GM10847 (cell line): ENCODE data around the gene TAC4.

Source experiments
- POLR2A ChIP-seq: IDR thresholded peaks from 2 replicates; pipeline ENCODE4 v1.6.1; 2011; ENCODE audit not compliant: insufficient read length; ENCODE audit errors: extremely low read depth

Gene TAC4

GRCh38 chr17:49848019-49848473, at the start of gene TAC4:
Gene TAC4 (minus strand): TSS chr17:49848069. CDS start chr17:49848017, 52 bp downstream.
- no peak for TF ChIP-seq POLR2A

GRCh38 chr17:49896860-49897259, 49.0 kb upstream of the TAC4 start:
- no peak for TF ChIP-seq POLR2A

GRCh38 chr17:49896222-49896621, 48.4 kb upstream of the TAC4 start:
- no peak for TF ChIP-seq POLR2A

- no peak for TF ChIP-seq POLR2A
Measured at GRCh38 chr17:49895812-49896211, 47.9 kb upstream of the TAC4 start.

GRCh38 chr17:49894761-49895160, 46.9 kb upstream of the TAC4 start:
- TF ChIP-seq POLR2A, result no peak

GRCh38 chr17:49891694-49892389, 44.0 kb upstream of the TAC4 start:
- TF ChIP-seq POLR2A, result no peak

GRCh38 chr17:49891271-49891670, 43.4 kb upstream of the TAC4 start:
- TF ChIP-seq POLR2A, result no peak

- no peak for TF ChIP-seq POLR2A
Measured at GRCh38 chr17:49890852-49891251, 43.0 kb upstream of the TAC4 start.

- TF ChIP-seq POLR2A, result no peak
Measured at GRCh38 chr17:49890077-49890821, 42.4 kb upstream of the TAC4 start.

GRCh38 chr17:49889500-49889899, 41.6 kb upstream of the TAC4 start:
- no peak for TF ChIP-seq POLR2A

- no peak for TF ChIP-seq POLR2A
Measured at GRCh38 chr17:49887744-49888360, 40.0 kb upstream of the TAC4 start.

GRCh38 chr17:49887086-49887743, 39.3 kb upstream of the TAC4 start:
- TF ChIP-seq POLR2A, result no peak

GRCh38 chr17:49886036-49886435, 38.2 kb upstream of the TAC4 start:
- TF ChIP-seq POLR2A, result no peak

GRCh38 chr17:49882434-49882833, 34.6 kb upstream of the TAC4 start:
- TF ChIP-seq POLR2A, result no peak

- TF ChIP-seq POLR2A, result no peak
Measured at GRCh38 chr17:49881054-49881402, 33.2 kb upstream of the TAC4 start.
